B cell (primary cell): ENCODE results near the gene PRRC2C. TPM values are rescaled to one million over a fixed set of nuclear protein-coding genes. Genes with fewer than 3 reads are reported as not detected.

Source experiments
- ATAC-seq: fragments of 200-7000 bp; cut with Tn5 transposase; one replicate; pipeline ENCODE4 v1.10.0; 2021; ENCODE audit warnings: low read depth, mild to moderate bottlenecking, moderate number of reproducible peaks, moderate library complexity
- CTCF ChIA-PET: fragments of 350-600 bp; sonication (Branson Sonifier 250); formaldehyde crosslinking; loops from one replicate; lab custom pipeline; 2021; ENCODE audit warnings: antibody characterized with exemption, inconsistent platforms; lab: Charles Lee
- POLR2A ChIA-PET: fragments of 350-600 bp; sonication (Branson Sonifier 250); formaldehyde crosslinking; loops from one replicate; lab custom pipeline; 2021; ENCODE audit warnings: antibody characterized with exemption; lab: Charles Lee
- DNase-seq: peaks from one replicate; pipeline ENCODE4 v3.0.0; 2013
- H2AFZ ChIP-seq: 2 replicates; pipeline ENCODE4 v1.6.1; 2012; ENCODE audit warnings: mild to moderate bottlenecking, low read depth, low read length; ENCODE audit not compliant: insufficient read depth, poor library complexity, severe bottlenecking
- H3K27ac ChIP-seq, 2 donors: 1 replicate in 1 of 2; 2 replicates in 1 of 2; pipeline ENCODE4 v1.5.1; 2012 to 2013; ENCODE audit warnings: low read length in 2 of 2, mild to moderate bottlenecking in 2 of 2, moderate library complexity in 1 of 2
- H3K27me3 ChIP-seq, 4 experiments: fragments of 200-600 bp in 1 of 4; sonication (generic) in 1 of 4; replicated peaks in 1 of 4; 1 replicate in 2 of 4; 2 replicates in 2 of 4; pipeline versions ENCODE4 v1.6.1 to v1.7.0; 2013 to 2016; ENCODE audit warnings: low read length in 3 of 4, mild to moderate bottlenecking in 2 of 4, mixed read lengths in 1 of 4, moderate library complexity in 1 of 4; ENCODE audit not compliant: insufficient read depth in 4 of 4, control insufficient read depth in 3 of 4; ENCODE audit errors: control extremely low read depth in 1 of 4
- H3K36me3 ChIP-seq, 2 experiments: replicated peaks in 1 of 2; 1 replicate in 1 of 2; 2 replicates in 1 of 2; pipeline versions ENCODE4 v1.6.1 to v1.7.1; 2013; ENCODE audit warnings: low read length in 1 of 2; ENCODE audit not compliant: insufficient read depth in 2 of 2, control insufficient read depth in 1 of 2; ENCODE audit errors: control extremely low read depth in 1 of 2, extremely low read depth in 1 of 2
- H3K4me1 ChIP-seq, 2 donors: fragments of 200-600 bp in 1 of 2; sonication (generic) in 1 of 2; 1 replicate in 1 of 2; 2 replicates in 1 of 2; pipeline versions ENCODE4 v1.5.1 to v1.6.1; 2013 to 2017; ENCODE audit warnings: low read length in 2 of 2; ENCODE audit not compliant: control insufficient read depth in 2 of 2, insufficient read depth in 2 of 2
- H3K4me2 ChIP-seq: replicated peaks from 2 replicates; pipeline ENCODE3; 2012; ENCODE audit warnings: mild to moderate bottlenecking, low read depth, low read length; ENCODE audit not compliant: poor library complexity, severe bottlenecking
- H3K4me3 ChIP-seq, 5 experiments: fragments of 200-600 bp in 1 of 5; sonication (generic) in 1 of 5; 1 replicate in 3 of 5; 2 replicates in 2 of 5; pipeline versions ENCODE4 v1.5.1 to v1.7.0; 2011 to 2016; ENCODE audit warnings: low read length in 4 of 5, mild to moderate bottlenecking in 4 of 5, low read depth in 2 of 5, control low read depth in 1 of 5, moderate library complexity in 1 of 5; ENCODE audit not compliant: insufficient read depth in 1 of 5; ENCODE audit errors: control extremely low read depth in 1 of 5, extremely low read depth in 1 of 5
- H3K79me2 ChIP-seq: fragments of 200-600 bp; sonication (generic); one replicate; pipeline ENCODE4 v1.6.0; 2016; ENCODE audit warnings: low read length; ENCODE audit not compliant: control insufficient read depth, insufficient read depth
- H3K9ac ChIP-seq: fragments of 200-600 bp; sonication (generic); 2 replicates; pipeline ENCODE4 v1.6.1; 2017; ENCODE audit warnings: mild to moderate bottlenecking, low read length, moderate library complexity
- H3K9me3 ChIP-seq, 3 donors: one replicate each; pipeline versions ENCODE4 v1.6.1 to v1.7.1; 2013; ENCODE audit warnings: low read length in 2 of 3; ENCODE audit not compliant: control insufficient read depth in 2 of 3, insufficient read depth in 1 of 3; ENCODE audit errors: control extremely low read depth in 1 of 3
- H4K20me1 ChIP-seq: 2 replicates; pipeline ENCODE4 v1.6.0; 2012; ENCODE audit warnings: mild to moderate bottlenecking, low read length; ENCODE audit not compliant: insufficient read depth, control insufficient read depth, poor library complexity, severe bottlenecking
- H3K27ac Mint-ChIP-seq: one replicate; pipeline ENCODE4 v1.8.0; 2021; ENCODE audit warnings: mixed read lengths
- H3K27me3 Mint-ChIP-seq: one replicate; pipeline ENCODE4 v1.8.0; 2021; ENCODE audit warnings: mixed read lengths
- H3K4me1 Mint-ChIP-seq: one replicate; pipeline ENCODE4 v1.8.0; 2021; ENCODE audit warnings: mixed read lengths
- H3K4me3 Mint-ChIP-seq: one replicate; pipeline ENCODE4 v1.8.0; 2021; ENCODE audit warnings: mixed read lengths
- H3K9me3 Mint-ChIP-seq: one replicate; pipeline ENCODE4 v1.8.0; 2022; ENCODE audit warnings: mixed read lengths; ENCODE audit not compliant: insufficient read depth
- CTCF ChIP-seq: fragments of 200-600 bp; IDR thresholded peaks from one replicate; pipeline ENCODE4 v1.8.0; 2022; ENCODE audit warnings: antibody characterized with exemption, mild to moderate bottlenecking
- EZH2 ChIP-seq: IDR thresholded peaks from 2 replicates; pipeline ENCODE4 v1.6.1; 2012; ENCODE audit warnings: borderline replicate concordance, low read depth, mild to moderate bottlenecking, moderate library complexity, low read length; ENCODE audit not compliant: insufficient read depth, poor library complexity, severe bottlenecking
- WGBS: methylation state at CpG from one replicate; pipeline ENCODE4 v1.1.5; 2013; ENCODE audit warnings: missing lambda C conversion rate; ENCODE audit not compliant: insufficient coverage; 5-methylcytosine and 5-hydroxymethylcytosine counted together
- intact Hi-C: fragments of 100-400 bp; cut with micrococcal nuclease; formaldehyde crosslinking; loops from one replicate; pipeline ENCODE4 v1.10.0; 2022
- polyA plus RNA-seq: library from polyadenylated mRNA; depleted of rRNA; stranded (reverse); fragments of >200 nt; gene quantifications from 2 replicates; pipeline ENCODE4 v1.2.3, GENCODE V29; 2012
- total RNA-seq, 2 donors: library from RNA; stranded (reverse); fragments of 120-200 nt in 1 of 2; gene quantifications; 1 replicate in 1 of 2; 2 replicates in 1 of 2; pipeline versions ENCODE4 v1.2.3 to v1.2.4, GENCODE V29; 2013 to 2022

Gene PRRC2C
- total and polyA plus RNA-seq, 2 donors (not counting 1 experiment from before 2014, with no cell fraction given), result 65.4 to 305 TPM

GRCh38 chr1:171515741-171516140 is 30.4 kb downstream of the PRRC2C start:
- DNase-seq, result no peak
- peaks cover 58% of the 10 kb centered on the region for H3K79me2 ChIP-seq

GRCh38 chr1:171521567-171521966 is 36.2 kb downstream of the PRRC2C start:
- Histone ChIP-seq H3K4me2 (no peak overlapping the region), H3K4me3 (no peak overlapping the region), H3K27ac (no peak overlapping the region), H2AFZ (no peak overlapping the region), H3K36me3 (peaks cover 2 to 87% of the 10 kb centered on the region in 2 experiments), H4K20me1 (peaks cover 29% of the 10 kb centered on the region), H3K4me1 (no peaks in the 10 kb centered on the region), H3K9ac (no peak overlapping the region), H3K79me2 (peaks cover 23% of the 10 kb centered on the region), H3K27me3 (no peaks in the 10 kb centered on the region), H3K9me3 (no peaks in the 10 kb centered on the region)
- DNase-seq, result no peak
- Mint-ChIP-seq H3K4me1 (no peaks in the 10 kb centered on the region), H3K27ac (no peak overlapping the region), H3K9me3 (no peaks in the 10 kb centered on the region), H3K4me3 (no peak overlapping the region), H3K27me3 (no peaks in the 10 kb centered on the region)
- ChIA-PET CTCF (no interaction called here), POLR2A (no interaction called here)
- ATAC-seq, result no peak
- WGBS, result no CpG with 5 or more reads among the region's 2 CpGs
- intact Hi-C loops, result no loop called here
- TF ChIP-seq EZH2, result no peak
- no peak for TF ChIP-seq CTCF

More at GRCh38 chr1:171515741-171516140, 30.4 kb downstream of the PRRC2C start:
- Mint-ChIP-seq H3K27ac (no peak overlapping the region), H3K27me3 (no peaks in the 10 kb centered on the region), H3K4me1 (peaks cover 13% of the 10 kb centered on the region), H3K4me3 (no peak overlapping the region), H3K9me3 (no peaks in the 10 kb centered on the region)
- Histone ChIP-seq H3K9ac (no peak overlapping the region), H3K27ac (peak overlapping the region in 1 of 2 donors; percentile 19), H2AFZ (no peak overlapping the region), H3K27me3 (no peaks in the 10 kb centered on the region), H4K20me1 (peaks cover 67% of the 10 kb centered on the region), H3K4me2 (no peak overlapping the region), H3K4me3 (no peak overlapping the region), H3K36me3 (peaks cover 11 to 65% of the 10 kb centered on the region in 2 experiments), H3K4me1 (peaks cover 0 to 4% of the 10 kb centered on the region in 2 donors), H3K9me3 (no peaks in the 10 kb centered on the region)
- no peak for TF ChIP-seq CTCF
- intact Hi-C loops, result loop anchor here (10.0 kb wide), 1 partner anchor 59 kb away; no protein-coding TSS in a partner anchor
- POLR2A ChIA-PET, result no interaction called here
- CTCF ChIA-PET, result interaction anchor here (1.0 to 1.1 kb wide), 3 partner anchors 17 to 52 kb away, joined by 3 read pairs; no protein-coding TSS in a partner anchor
- WGBS, result no CpG with 5 or more reads among the region's 4 CpGs
- no peak for ATAC-seq
